Gastroesophageal sphincter (tissue), 3 donors: ENCODE measurements around the gene ECI1.

Experiments used
- EP300 ChIP-seq: sonication (generic); formaldehyde crosslinking; IDR thresholded peaks from one replicate; pipeline ENCODE4 v1.6.1; 2017; ENCODE audit warnings: antibody characterized with exemption, mild to moderate bottlenecking
- POLR2A ChIP-seq, 2 donors: fragments of 450-650 bp; IDR thresholded peaks; one replicate each; pipeline ENCODE4 v1.6.1; 2017; ENCODE audit warnings: antibody characterized with exemption in 2 of 2, mild to moderate bottlenecking in 2 of 2, moderate library complexity in 1 of 2
- POLR2AphosphoS5 ChIP-seq: sonication (generic); formaldehyde crosslinking; IDR thresholded peaks from one replicate; pipeline ENCODE4 v1.6.1; 2017; ENCODE audit warnings: antibody characterized with exemption
- TF ChIP-seq, protein P1 (sequence below), 4 experiments: fragments of 200-600 bp in 2 of 4; fragments of 450-650 bp in 2 of 4; sonication (generic) in 1 of 4; IDR thresholded peaks; one replicate each; pipeline ENCODE4 v1.5.1; 2017 to 2019; ENCODE audit warnings: antibody characterized with exemption in 4 of 4, mild to moderate bottlenecking in 2 of 4, moderate library complexity in 2 of 4

DNA sequence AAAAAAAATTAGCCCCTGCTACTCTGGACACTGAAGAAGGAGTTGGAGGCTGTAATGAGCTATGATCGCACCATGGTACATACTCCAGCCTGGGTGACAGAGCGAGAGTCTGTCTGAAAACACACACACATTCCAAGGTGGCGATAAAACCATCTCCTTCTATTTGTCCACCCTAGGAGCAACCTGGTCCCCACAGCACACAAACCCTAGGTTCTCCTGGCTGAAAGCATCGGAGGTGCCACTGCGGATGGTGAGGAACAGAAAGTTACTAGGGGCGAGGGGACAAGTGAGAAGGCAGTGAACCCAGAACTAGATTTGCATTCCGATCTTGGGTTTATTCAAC, 1.4 kb upstream of the ECI1 start:
- TF ChIP-seq POLR2AphosphoS5, result no peak
- TF ChIP-seq POLR2A (IDR thresholded peaks at IDR 0.05), result no peak
- TF ChIP-seq, protein P1, sequence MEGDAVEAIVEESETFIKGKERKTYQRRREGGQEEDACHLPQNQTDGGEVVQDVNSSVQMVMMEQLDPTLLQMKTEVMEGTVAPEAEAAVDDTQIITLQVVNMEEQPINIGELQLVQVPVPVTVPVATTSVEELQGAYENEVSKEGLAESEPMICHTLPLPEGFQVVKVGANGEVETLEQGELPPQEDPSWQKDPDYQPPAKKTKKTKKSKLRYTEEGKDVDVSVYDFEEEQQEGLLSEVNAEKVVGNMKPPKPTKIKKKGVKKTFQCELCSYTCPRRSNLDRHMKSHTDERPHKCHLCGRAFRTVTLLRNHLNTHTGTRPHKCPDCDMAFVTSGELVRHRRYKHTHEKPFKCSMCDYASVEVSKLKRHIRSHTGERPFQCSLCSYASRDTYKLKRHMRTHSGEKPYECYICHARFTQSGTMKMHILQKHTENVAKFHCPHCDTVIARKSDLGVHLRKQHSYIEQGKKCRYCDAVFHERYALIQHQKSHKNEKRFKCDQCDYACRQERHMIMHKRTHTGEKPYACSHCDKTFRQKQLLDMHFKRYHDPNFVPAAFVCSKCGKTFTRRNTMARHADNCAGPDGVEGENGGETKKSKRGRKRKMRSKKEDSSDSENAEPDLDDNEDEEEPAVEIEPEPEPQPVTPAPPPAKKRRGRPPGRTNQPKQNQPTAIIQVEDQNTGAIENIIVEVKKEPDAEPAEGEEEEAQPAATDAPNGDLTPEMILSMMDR (IDR thresholded peaks at IDR 0.05), result no peak
- TF ChIP-seq EP300, result no peak
